ENCODE results near the gene DENND4A.
"Not testable (repeated sequence)": the region's sequence is repeated elsewhere in the genome, so short reads cannot be mapped to it uniquely, and the experiment has no call there.

The DENND4A gene

GRCh38 chr15:65818927-65819562, 27.0 kb upstream of the DENND4A start:
- DNase-seq (ENCODE audit: low spot score) = no peak

- DNase-seq (ENCODE audit: low spot score) = no peak
Measured at GRCh38 chr15:65816441-65816840, 24.3 kb upstream of the DENND4A start.

GRCh38 chr15:65816008-65816407, 23.9 kb upstream of the DENND4A start:
- not testable (repeated sequence) for DNase-seq (ENCODE audit: low spot score)

- DNase-seq (ENCODE audit: low spot score) = not testable (repeated sequence)
Measured at GRCh38 chr15:65814271-65814670, 22.2 kb upstream of the DENND4A start.

GRCh38 chr15:65812916-65813315, 20.8 kb upstream of the DENND4A start:
- no peak for DNase-seq (ENCODE audit: low spot score)

- no peak for DNase-seq (ENCODE audit: low spot score)
Measured at GRCh38 chr15:65812467-65812866, 20.4 kb upstream of the DENND4A start.

- no peak for DNase-seq (ENCODE audit: low spot score)
Measured at GRCh38 chr15:65811835-65812234, 19.7 kb upstream of the DENND4A start.

GRCh38 chr15:65811011-65811733, 19.1 kb upstream of the DENND4A start:
- DNase-seq (ENCODE audit: low spot score) = not testable (repeated sequence)

- no peak for DNase-seq (ENCODE audit: low spot score)
Measured at GRCh38 chr15:65806397-65806796, 14.3 kb upstream of the DENND4A start.

- DNase-seq (ENCODE audit: low spot score) = no peak
Measured at GRCh38 chr15:65805019-65805745, 13.1 kb upstream of the DENND4A start.

GRCh38 chr15:65804252-65804931, 12.3 kb upstream of the DENND4A start:
- no peak for DNase-seq (ENCODE audit: low spot score)

GRCh38 chr15:65801229-65801805, 9.2 kb upstream of the DENND4A start:
- DNase-seq (ENCODE audit: low spot score) = no peak

- peak; percentile 48 for DNase-seq (ENCODE audit: low spot score)
Measured at GRCh38 chr15:65796610-65797078, 4.6 kb upstream of the DENND4A start.

- no peak for DNase-seq (ENCODE audit: low spot score)
Measured at GRCh38 chr15:65795663-65796216, 3.6 kb upstream of the DENND4A start.

- DNase-seq (ENCODE audit: low spot score) = no peak
Measured at GRCh38 chr15:65793818-65794104, 1.7 kb upstream of the DENND4A start.

- DNase-seq (ENCODE audit: low spot score) = no peak
Measured at GRCh38 chr15:65792988-65793817, 1.1 kb upstream of the DENND4A start.

GRCh38 chr15:65791335-65792137, 557 bp downstream of the DENND4A start:
- no peak for DNase-seq (ENCODE audit: low spot score)

GRCh38 chr15:65790694-65791334, 1.3 kb downstream of the DENND4A start:
- peak; percentile 8 for DNase-seq (ENCODE audit: low spot score)

GRCh38 chr15:65789759-65790425, 2.2 kb downstream of the DENND4A start:
- no peak for DNase-seq (ENCODE audit: low spot score)
